AG09319 (cell line): ENCODE measurements around the gene THNSL1.

Experiments used
- DNase-seq: peaks from one replicate; pipeline ENCODE4 v3.0.0-alpha.2; 2010; ENCODE audit warnings: low read depth; ENCODE audit errors: extremely low read depth
- TF ChIP-seq, protein P1 (sequence below): IDR thresholded peaks from 2 replicates; pipeline ENCODE4 v1.5.1; 2011; ENCODE audit warnings: low read depth, mild to moderate bottlenecking, inconsistent platforms, low read length, moderate library complexity

THNSL1 gene

DNA sequence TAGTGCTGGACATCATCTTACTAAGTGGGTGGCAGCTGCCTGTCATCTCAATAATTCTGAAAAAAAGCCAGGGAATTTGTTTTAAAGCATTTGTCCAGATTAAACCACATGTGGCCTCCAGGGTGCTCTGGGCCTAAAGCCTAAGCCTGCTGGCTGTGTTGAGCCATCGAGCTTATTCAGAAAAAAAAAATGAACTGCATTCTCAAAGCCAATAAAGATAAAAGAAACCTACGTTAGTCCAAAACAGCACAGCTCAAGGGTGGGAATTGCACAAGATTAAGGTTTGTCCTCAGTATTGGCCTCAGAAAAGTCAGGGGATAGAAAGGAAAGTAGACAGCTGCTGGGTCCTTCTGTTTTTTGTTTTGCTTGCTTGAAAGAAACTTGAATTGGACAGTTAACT, 41.4 kb upstream of the THNSL1 start:
- peak; percentile 67 for DNase-seq

DNA sequence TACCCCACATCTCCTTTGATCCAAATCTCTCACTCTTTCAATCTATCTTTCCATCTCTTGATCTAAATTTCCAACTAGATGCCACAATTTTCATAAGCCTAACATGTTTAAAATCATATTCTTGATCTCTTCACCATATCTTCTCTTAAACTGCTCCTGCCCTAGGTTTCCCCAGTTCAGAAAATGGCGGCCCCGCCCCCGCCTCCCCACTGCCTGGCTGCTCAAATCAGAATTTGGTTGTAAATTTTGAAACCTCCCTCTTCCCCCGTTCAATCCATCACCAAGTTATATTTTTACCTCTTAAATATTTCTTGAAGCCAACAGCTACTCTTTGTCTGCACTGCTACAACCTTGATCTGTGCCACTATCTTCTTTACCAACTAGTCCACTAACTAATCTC, 36.7 kb upstream of the THNSL1 start:
- TF ChIP-seq, protein P1, sequence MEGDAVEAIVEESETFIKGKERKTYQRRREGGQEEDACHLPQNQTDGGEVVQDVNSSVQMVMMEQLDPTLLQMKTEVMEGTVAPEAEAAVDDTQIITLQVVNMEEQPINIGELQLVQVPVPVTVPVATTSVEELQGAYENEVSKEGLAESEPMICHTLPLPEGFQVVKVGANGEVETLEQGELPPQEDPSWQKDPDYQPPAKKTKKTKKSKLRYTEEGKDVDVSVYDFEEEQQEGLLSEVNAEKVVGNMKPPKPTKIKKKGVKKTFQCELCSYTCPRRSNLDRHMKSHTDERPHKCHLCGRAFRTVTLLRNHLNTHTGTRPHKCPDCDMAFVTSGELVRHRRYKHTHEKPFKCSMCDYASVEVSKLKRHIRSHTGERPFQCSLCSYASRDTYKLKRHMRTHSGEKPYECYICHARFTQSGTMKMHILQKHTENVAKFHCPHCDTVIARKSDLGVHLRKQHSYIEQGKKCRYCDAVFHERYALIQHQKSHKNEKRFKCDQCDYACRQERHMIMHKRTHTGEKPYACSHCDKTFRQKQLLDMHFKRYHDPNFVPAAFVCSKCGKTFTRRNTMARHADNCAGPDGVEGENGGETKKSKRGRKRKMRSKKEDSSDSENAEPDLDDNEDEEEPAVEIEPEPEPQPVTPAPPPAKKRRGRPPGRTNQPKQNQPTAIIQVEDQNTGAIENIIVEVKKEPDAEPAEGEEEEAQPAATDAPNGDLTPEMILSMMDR = no peak
- DNase-seq = no peak

More for the DNA sequence above, 41.4 kb upstream of the THNSL1 start:
- TF ChIP-seq, protein P1 = peak; percentile 21

DNA sequence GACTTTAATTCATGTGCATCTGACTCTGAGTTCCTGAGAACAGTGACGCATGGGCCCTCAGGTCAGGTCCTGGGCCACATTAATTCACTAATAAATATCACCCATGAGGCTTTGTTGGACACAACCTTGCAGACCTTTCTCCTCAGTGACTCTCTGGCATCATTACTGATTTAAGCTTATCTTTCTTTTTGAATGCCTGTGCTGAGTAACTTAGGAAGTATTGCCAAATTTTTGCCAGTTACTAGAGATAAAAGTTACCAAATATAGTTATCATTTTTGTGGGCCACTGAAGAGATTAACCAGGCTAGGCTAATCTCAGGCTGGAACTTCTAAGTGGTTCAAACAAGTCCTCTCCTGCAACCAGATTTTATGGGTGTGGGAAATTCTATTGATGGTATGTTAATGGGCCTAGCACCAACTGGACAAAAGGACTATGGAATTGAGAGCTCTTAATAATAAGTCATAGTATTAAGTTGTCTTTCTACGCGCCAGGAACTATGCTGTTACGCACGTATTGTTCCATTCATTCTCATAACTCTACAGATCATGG, 35.2 kb upstream of the THNSL1 start:
- DNase-seq = no peak
- TF ChIP-seq, protein P1 = no peak

DNA sequence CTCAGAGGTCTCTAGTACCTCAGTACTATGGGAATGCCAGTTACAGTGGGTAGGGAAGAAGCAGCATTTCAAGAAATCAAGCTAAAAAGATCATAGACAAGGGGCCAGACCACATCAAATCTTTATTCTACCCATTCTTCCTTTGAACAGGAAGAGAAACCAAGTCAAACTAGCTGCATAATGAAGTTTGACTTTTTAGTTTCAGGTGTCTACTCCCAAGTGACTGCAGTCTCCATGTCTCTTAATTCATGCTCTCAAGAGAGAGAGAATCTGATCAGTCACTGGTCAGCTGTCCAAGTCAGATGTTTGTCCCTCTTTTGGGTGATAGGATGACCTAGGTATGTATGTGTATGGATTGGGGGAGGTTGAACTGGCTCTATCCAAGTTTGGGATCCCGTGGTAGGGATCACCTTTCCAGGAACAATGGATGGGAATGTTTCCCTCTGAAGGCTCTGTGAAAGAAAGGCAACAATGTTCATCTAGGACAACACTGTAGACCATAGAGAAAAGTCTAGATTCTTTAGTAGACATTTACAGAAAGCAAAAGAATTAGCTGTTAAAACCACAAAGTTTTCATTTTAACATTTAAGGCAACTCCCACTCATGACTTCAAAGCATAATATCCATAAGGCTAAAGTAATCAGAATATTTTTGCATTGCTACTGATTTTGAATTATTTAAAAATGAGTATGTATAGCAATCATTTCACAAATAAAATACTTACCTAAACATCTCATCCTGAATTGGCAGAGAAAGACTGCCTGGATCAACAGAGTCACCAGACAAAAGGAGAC, 33.9 kb upstream of the THNSL1 start:
- DNase-seq = no peak
- TF ChIP-seq, protein P1 = no peak

DNA sequence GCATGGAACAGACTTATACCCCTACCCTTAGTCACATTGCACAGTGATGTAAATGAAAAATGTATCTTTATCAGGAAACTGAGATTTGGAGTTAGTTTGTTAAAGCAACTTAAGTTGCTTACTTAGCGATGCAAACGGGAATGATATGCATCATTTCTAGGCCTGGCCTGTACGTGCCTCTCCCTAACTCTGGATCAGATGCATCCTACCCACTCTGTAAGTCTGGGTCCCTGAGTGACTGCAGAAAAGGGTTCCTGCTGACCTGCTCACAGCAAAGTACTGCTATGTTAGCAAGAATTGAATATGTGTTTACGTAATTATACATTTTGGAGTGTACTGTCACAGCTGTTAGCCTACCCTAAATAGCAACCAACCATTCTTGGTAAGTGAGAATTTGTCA, 33.3 kb upstream of the THNSL1 start:
- TF ChIP-seq, protein P1 = no peak
- no peak for DNase-seq

DNA sequence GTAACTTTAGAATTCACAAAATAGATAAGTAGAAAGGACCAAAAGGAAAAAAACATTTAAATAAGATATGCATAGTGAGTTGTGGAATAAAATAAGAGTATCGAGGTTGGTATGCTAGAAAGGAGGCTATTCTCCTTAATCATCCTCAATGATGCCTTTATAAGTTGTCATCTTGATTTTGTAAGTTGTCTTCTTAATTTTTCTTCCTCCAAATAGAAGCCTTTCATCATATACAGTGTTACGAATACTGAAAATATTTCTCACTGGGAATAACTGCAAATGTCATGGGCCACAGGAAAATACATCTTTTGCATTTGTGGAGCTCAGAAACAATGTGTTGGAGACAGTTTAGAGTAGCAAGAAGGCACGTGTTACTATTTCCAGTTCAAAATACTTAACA, 32.5 kb upstream of the THNSL1 start:
- DNase-seq = no peak

DNA sequence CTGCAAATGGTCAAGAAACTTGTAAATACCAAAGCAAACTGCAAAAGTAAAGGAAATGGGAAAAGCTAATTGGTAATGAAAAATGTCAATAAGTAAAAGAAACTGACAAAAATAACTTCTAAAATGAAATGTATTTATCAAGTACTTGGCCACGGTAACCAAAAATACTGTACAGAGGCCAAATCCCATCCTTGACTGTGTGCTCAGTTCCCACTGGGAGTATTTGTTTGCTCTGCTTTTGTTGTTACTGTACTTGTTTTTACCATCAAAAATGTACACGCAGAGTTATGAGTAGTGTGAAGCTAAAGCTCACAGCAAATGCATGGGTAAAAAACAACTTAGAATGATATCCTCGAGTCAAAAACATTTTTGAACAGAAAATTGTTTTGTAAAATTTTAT, 31.5 kb upstream of the THNSL1 start:
- TF ChIP-seq, protein P1 = no peak
- DNase-seq = no peak

More for the DNA sequence above, 32.5 kb upstream of the THNSL1 start:
- TF ChIP-seq, protein P1 = no peak
